IMR-90 (cell line): ENCODE data around the gene NLRP14. TPM values are rescaled to one million over a fixed set of nuclear protein-coding genes. Genes with fewer than 3 reads are reported as not detected.

Experiments used
- ATAC-seq: fragments of 200-7000 bp; cut with Tn5 transposase; 2 replicates; pipeline ENCODE4 v1.9.1; 2020; ENCODE audit warnings: low read depth, mild to moderate bottlenecking, moderate library complexity
- BruUV-seq: library from RNA; stranded (reverse); fragments of 400-500 nt; replicated peaks from 2 replicates; lab custom pipeline; 2021; lab: Mats Ljungman, UMichigan
- CTCF ChIA-PET: fragments of 300-600 bp; formaldehyde crosslinking; extraction: SDS; loops from one replicate; lab custom pipeline; 2021; ENCODE audit warnings: antibody characterized with exemption; lab: Yijun Ruan, JAX
- POLR2A ChIA-PET: fragments of 300-600 bp; sonication (Branson Sonifier 250); formaldehyde crosslinking; loops from one replicate; lab custom pipeline; 2022; ENCODE audit warnings: antibody characterized with exemption; ENCODE audit not compliant: unreplicated experiment; lab: Charles Lee
- DNase-seq: peaks from one replicate; pipeline ENCODE4 v3.0.0; 2013
- H2AFZ ChIP-seq: replicated peaks from 2 replicates; pipeline ENCODE3; 2013; ENCODE audit warnings: low read length, mild to moderate bottlenecking; ENCODE audit not compliant: poor library complexity
- H2AK5ac ChIP-seq: 2 replicates; pipeline ENCODE4 v1.6.1; 2013; ENCODE audit warnings: low read depth, low read length, inconsistent platforms
- H2AK9ac ChIP-seq: replicated peaks from 2 replicates; pipeline ENCODE3; 2013; ENCODE audit warnings: mild to moderate bottlenecking, low read depth, low read length, moderate library complexity; ENCODE audit not compliant: poor library complexity
- H2BK120ac ChIP-seq: 2 replicates; pipeline ENCODE4 v1.6.1; 2013; ENCODE audit warnings: low read depth, low read length, inconsistent platforms
- H2BK15ac ChIP-seq: 3 replicates; pipeline ENCODE4 v1.6.1; 2013; ENCODE audit warnings: low read depth, low read length, inconsistent platforms
- H2BK20ac ChIP-seq: 2 replicates; pipeline ENCODE4 v1.6.1; 2013; ENCODE audit warnings: low read depth, mild to moderate bottlenecking, inconsistent platforms, low read length, moderate library complexity
- H2BK5ac ChIP-seq: 2 replicates; pipeline ENCODE4 v1.6.1; 2013; ENCODE audit warnings: mild to moderate bottlenecking, low read depth, low read length, inconsistent platforms; ENCODE audit not compliant: poor library complexity, severe bottlenecking
- H3K14ac ChIP-seq: replicated peaks from 2 replicates; pipeline ENCODE4 v1.6.1; 2013; ENCODE audit warnings: low read depth, low read length, inconsistent platforms
- H3K18ac ChIP-seq: 2 replicates; pipeline ENCODE4 v1.6.1; 2013; ENCODE audit warnings: low read depth, low read length, control low read depth
- H3K23ac ChIP-seq: 2 replicates; pipeline ENCODE4 v1.6.1; 2013; ENCODE audit warnings: low read depth, low read length, inconsistent platforms
- H3K27ac ChIP-seq: 2 replicates; pipeline ENCODE4 v1.5.1; 2013; ENCODE audit warnings: mild to moderate bottlenecking, control low read depth, low read length; ENCODE audit not compliant: insufficient read depth
- H3K27me3 ChIP-seq: 2 replicates; pipeline ENCODE4 v1.6.1; 2013; ENCODE audit warnings: low read length; ENCODE audit not compliant: control insufficient read depth, insufficient read depth
- H3K36me3 ChIP-seq: 2 replicates; pipeline ENCODE4 v1.6.1; 2013; ENCODE audit warnings: low read length, mixed read lengths; ENCODE audit not compliant: control insufficient read depth, insufficient read depth
- H3K4ac ChIP-seq: 2 replicates; pipeline ENCODE4 v1.6.1; 2013; ENCODE audit warnings: low read depth, low read length, inconsistent platforms
- H3K4me1 ChIP-seq: 2 replicates; pipeline ENCODE4 v1.6.1; 2013; ENCODE audit warnings: low read length, mixed read lengths; ENCODE audit not compliant: control insufficient read depth, insufficient read depth
- H3K4me2 ChIP-seq: 2 replicates; pipeline ENCODE4 v1.6.1; 2013; ENCODE audit warnings: low read depth, mild to moderate bottlenecking, control low read depth, low read length, moderate library complexity
- H3K4me3 ChIP-seq: 2 replicates; pipeline ENCODE4 v1.5.1; 2013; ENCODE audit warnings: low read depth, mild to moderate bottlenecking, control low read depth, low read length, moderate library complexity; ENCODE audit not compliant: insufficient read depth
- H3K56ac ChIP-seq: 2 replicates; pipeline ENCODE4 v1.6.1; 2013; ENCODE audit warnings: low read length, inconsistent platforms; ENCODE audit not compliant: insufficient read depth; ENCODE audit errors: extremely low read depth
- H3K79me1 ChIP-seq, 2 experiments: 2 replicates each; pipeline ENCODE4 v1.6.1; 2013; ENCODE audit warnings: low read length in 2 of 2, inconsistent platforms in 1 of 2, low read depth in 1 of 2
- H3K9ac ChIP-seq: 2 replicates; pipeline ENCODE4 v1.6.1; 2013; ENCODE audit warnings: low read depth, low read length, control low read depth
- H3K9me1 ChIP-seq: 2 replicates; pipeline ENCODE4 v1.6.1; 2013; ENCODE audit warnings: low read length, inconsistent platforms; ENCODE audit not compliant: insufficient read depth
- H3K9me3 ChIP-seq: 2 replicates; pipeline ENCODE4 v1.6.1; 2013; ENCODE audit warnings: low read length; ENCODE audit not compliant: control insufficient read depth, insufficient read depth
- H4K20me1 ChIP-seq: 2 replicates; pipeline ENCODE4 v1.6.1; 2013; ENCODE audit warnings: low read length, inconsistent platforms; ENCODE audit not compliant: insufficient read depth
- H4K5ac ChIP-seq: 2 replicates; pipeline ENCODE4 v1.6.1; 2013; ENCODE audit warnings: mild to moderate bottlenecking, low read depth, low read length, control low read depth
- H4K8ac ChIP-seq, 2 experiments: 2 replicates each; pipeline ENCODE4 v1.6.1; 2013; ENCODE audit warnings: low read depth in 2 of 2, low read length in 2 of 2, control low read depth in 1 of 2, inconsistent platforms in 1 of 2
- H4K91ac ChIP-seq: 2 replicates; pipeline ENCODE4 v1.6.1; 2013; ENCODE audit warnings: low read depth, low read length, inconsistent platforms; ENCODE audit not compliant: insufficient read depth
- MXI1 ChIP-seq: IDR thresholded peaks from 2 replicates; pipeline ENCODE4 v1.6.1; 2012; ENCODE audit warnings: low read depth, mild to moderate bottlenecking, low read length, moderate library complexity, borderline replicate concordance
- WGBS, 2 experiments: methylation state at CpG; one replicate each; pipeline versions ENCODE4 v1.1.5 to v1.1.7; 2013; ENCODE audit warnings: missing lambda C conversion rate in 2 of 2; ENCODE audit not compliant: insufficient read length in 1 of 2; ENCODE audit errors: extremely low coverage in 2 of 2; 5-methylcytosine and 5-hydroxymethylcytosine counted together
- dilution Hi-C: fragments of 300-500 bp; cut with HindIII; formaldehyde crosslinking; loops from one replicate; pipeline ENCODE4 v1.14.3; 2018; ENCODE audit warnings: low sequenced_read_pairs; ENCODE audit not compliant: unreplicated experiment
- in situ Hi-C: fragments of 300-500 bp; cut with MboI; formaldehyde crosslinking; loops from 3 replicates; pipeline ENCODE4 v1.14.3; 2019; ENCODE audit warnings: low sequenced_read_pairs, inconsistent platforms, mixed read lengths
- intact Hi-C: fragments of 100-400 bp; cut with micrococcal nuclease; formaldehyde crosslinking; loops from 2 replicates; pipeline ENCODE4 v1.10.0; 2022
- polyA plus RNA-seq, 3 experiments: library from polyadenylated mRNA; depleted of rRNA; stranded (reverse); fragments of >200 nt; gene quantifications; 2 replicates each; pipeline ENCODE4 v1.2.3, GENCODE V29; 2012; ENCODE audit warnings: low replicate concordance in 1 of 3
- total RNA-seq: library from RNA; depleted of rRNA; stranded (reverse); fragments of >200 nt; gene quantifications from 2 replicates; pipeline ENCODE4 v1.2.3, GENCODE V29; 2012; rRNA removed

NLRP14 gene
- total and polyA plus RNA-seq, 2 of the 4 experiments (the other 2 are of a cell fraction): under 0.01 TPM; not detected in 1

DNA sequence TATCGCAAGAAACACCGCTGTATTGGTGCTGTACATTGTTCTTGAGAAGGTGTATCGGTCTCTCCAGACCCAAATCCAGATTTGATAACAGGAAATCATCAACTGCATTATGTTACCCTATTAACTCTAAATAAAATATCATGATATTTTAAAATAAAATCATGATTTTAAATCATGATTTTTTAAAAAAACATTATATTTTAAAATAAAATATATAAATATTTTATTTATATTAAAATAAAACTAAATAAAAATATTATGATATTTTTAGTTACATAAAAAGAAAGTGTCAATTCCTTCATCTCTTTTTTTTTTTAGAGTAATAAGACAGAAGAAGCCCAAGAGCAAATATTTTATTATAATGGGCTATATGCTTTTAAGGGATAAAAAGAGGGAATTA lies 96.1 kb downstream of the NLRP14 start:
- Histone ChIP-seq H3K18ac (no peak overlapping the region), H2AK5ac (no peak overlapping the region), H4K8ac (no peak overlapping the region), H2AK9ac (no peak overlapping the region), H4K20me1 (no peaks in the 10 kb centered on the region), H3K79me1 (no peaks in the 10 kb centered on the region), H3K9ac (no peak overlapping the region), H2BK15ac (no peak overlapping the region), H2BK5ac (no peak overlapping the region), H3K36me3 (no peaks in the 10 kb centered on the region), H3K9me1 (no peaks in the 10 kb centered on the region), H3K23ac (no peak overlapping the region), H3K14ac (no peak overlapping the region), H3K56ac (no peak overlapping the region), H3K27me3 (no peaks in the 10 kb centered on the region), H2BK120ac (no peak overlapping the region), H3K4ac (no peak overlapping the region), H3K4me1 (no peaks in the 10 kb centered on the region), H3K4me2 (no peak overlapping the region), H4K5ac (no peak overlapping the region), H4K91ac (no peak overlapping the region), H2AFZ (no peak overlapping the region), H3K27ac (no peak overlapping the region), H3K9me3 (no peaks in the 10 kb centered on the region), H2BK20ac (no peak overlapping the region), H3K4me3 (no peak overlapping the region)
- no peak for TF ChIP-seq MXI1
- no CpG with 5 or more reads among the region's 3 CpGs for WGBS, 2 experiments
- ChIA-PET POLR2A (no interaction called here), CTCF (no interaction called here)
- no TSS peak for BruUV-seq
- intact Hi-C loops (no loop called here), in situ Hi-C loops (loop anchor here (25.0 kb wide), 1 partner anchor 571 kb away; no protein-coding TSS in a partner anchor), dilution Hi-C loops (no loop called here)
- DNase-seq (no peak), ATAC-seq (no peak)

Other genes starting within 250 kb of the NLRP14 start
- gene OR2AG2, start 248.5 kb upstream of the NLRP14 start, total RNA-seq: 0.28 and 0.54 TPM in 2 replicates
- 0.22 and 0.29 TPM in 2 replicates for gene OR2AG2, start 248.5 kb upstream of the NLRP14 start, polyA plus RNA-seq (2012; rRNA removed)
- not detected in 2 replicates for gene OR2AG1, start 237.5 kb upstream of the NLRP14 start, total RNA-seq
- gene OR2AG1, start 237.5 kb upstream of the NLRP14 start, polyA plus RNA-seq (2012; rRNA removed): not detected in 2 replicates
- gene OR6A2, start 220.8 kb upstream of the NLRP14 start, total RNA-seq: 0.56 and 0.72 TPM in 2 replicates
- gene OR6A2, start 220.8 kb upstream of the NLRP14 start, polyA plus RNA-seq (2012; rRNA removed): 0.07 TPM in 1 of 2 replicates, not detected in the other
- gene OR10A5, start 174.8 kb upstream of the NLRP14 start, total RNA-seq: not detected in 2 replicates
- gene OR10A5, start 174.8 kb upstream of the NLRP14 start, polyA plus RNA-seq (2012; rRNA removed): not detected in 2 replicates
- not detected in 2 replicates for gene OR10A2, start 157.4 kb upstream of the NLRP14 start, total RNA-seq
- not detected in 2 replicates for gene OR10A2, start 157.4 kb upstream of the NLRP14 start, polyA plus RNA-seq (2012; rRNA removed)
- not detected in 2 replicates for gene OR10A4, start 143.9 kb upstream of the NLRP14 start, total RNA-seq
- gene OR10A4, start 143.9 kb upstream of the NLRP14 start, polyA plus RNA-seq (2012; rRNA removed): not detected in 2 replicates
- 0.28 and 0.36 TPM in 2 replicates for gene OR2D2, start 128.0 kb upstream of the NLRP14 start, total RNA-seq
- gene OR2D2, start 128.0 kb upstream of the NLRP14 start, polyA plus RNA-seq (2012; rRNA removed): 0.07 TPM in 1 of 2 replicates, not detected in the other
- not detected in 2 replicates for gene OR2D3, start 99.5 kb upstream of the NLRP14 start, total RNA-seq
- gene OR2D3, start 99.5 kb upstream of the NLRP14 start, polyA plus RNA-seq (2012; rRNA removed): not detected in 2 replicates
- gene ZNF215, start 94.1 kb upstream of the NLRP14 start, total RNA-seq: 7.2 and 7.7 TPM in 2 replicates
- gene ZNF215, start 94.1 kb upstream of the NLRP14 start, polyA plus RNA-seq (2012; rRNA removed): 2.9 and 3.4 TPM in 2 replicates
- 2.5 and 3.1 TPM in 2 replicates for gene ZNF214, start 133 bp upstream of the NLRP14 start, total RNA-seq
- 0.47 and 0.82 TPM in 2 replicates for gene ZNF214, start 133 bp upstream of the NLRP14 start, polyA plus RNA-seq (2012; rRNA removed)
- not detected in 2 replicates for gene RBMXL2, start 68.5 kb downstream of the NLRP14 start, total RNA-seq
- not detected in 2 replicates for gene RBMXL2, start 68.5 kb downstream of the NLRP14 start, polyA plus RNA-seq (2012; rRNA removed)
- gene SYT9, start 231.4 kb downstream of the NLRP14 start, total RNA-seq: not detected in 2 replicates
- not detected in 2 replicates for gene SYT9, start 231.4 kb downstream of the NLRP14 start, polyA plus RNA-seq (2012; rRNA removed)